ENCODE measurements around the gene ANKRA2.

The ANKRA2 gene

DNA sequence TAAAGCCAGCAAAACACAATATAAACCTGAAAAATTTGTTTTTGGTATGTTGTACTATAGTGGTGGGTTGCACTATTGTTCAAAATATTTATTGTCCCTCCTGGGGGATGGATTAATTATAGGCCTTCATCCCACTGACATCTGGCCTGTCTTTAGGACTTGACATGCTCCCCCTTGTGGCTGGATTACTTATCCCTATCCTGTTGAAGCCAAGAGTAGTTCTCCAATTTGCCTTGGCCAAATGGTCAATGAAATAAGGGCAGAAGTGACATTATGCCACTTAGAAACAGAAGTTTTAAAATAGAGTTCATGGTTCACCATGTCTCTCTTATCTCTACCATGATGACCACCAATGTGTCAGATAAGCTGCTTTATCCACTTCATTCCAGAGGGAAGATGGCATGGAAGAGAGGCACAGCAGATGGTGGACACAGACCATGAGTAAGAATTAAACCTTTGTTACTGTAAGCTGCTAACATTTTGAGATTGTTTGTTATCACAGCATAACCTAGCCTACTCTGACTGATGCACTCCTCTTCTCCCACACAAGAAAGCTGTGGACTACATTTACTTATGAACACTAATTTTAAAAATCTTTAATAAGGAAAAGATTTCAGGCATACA, 31.4 kb upstream of the ANKRA2 start:
- no peak for TF ChIP-seq TAF1 (IDR thresholded peaks at IDR 0.05; ENCODE audit: borderline replicate concordance, insufficient read depth, low read length)
- TF ChIP-seq SIN3A (IDR thresholded peaks at IDR 0.05; ENCODE audit: borderline replicate concordance, insufficient read depth, low read length): no peak
- no peak for TF ChIP-seq POLR2AphosphoS5 (IDR thresholded peaks at IDR 0.05; ENCODE audit: low read depth, low read length)
- no peak for TF ChIP-seq FOXP2 (optimal IDR thresholded peaks at IDR 0.05; ENCODE audit: borderline replicate concordance, extremely low read depth, extremely low read length, insufficient read depth)
- TF ChIP-seq, protein P1, sequence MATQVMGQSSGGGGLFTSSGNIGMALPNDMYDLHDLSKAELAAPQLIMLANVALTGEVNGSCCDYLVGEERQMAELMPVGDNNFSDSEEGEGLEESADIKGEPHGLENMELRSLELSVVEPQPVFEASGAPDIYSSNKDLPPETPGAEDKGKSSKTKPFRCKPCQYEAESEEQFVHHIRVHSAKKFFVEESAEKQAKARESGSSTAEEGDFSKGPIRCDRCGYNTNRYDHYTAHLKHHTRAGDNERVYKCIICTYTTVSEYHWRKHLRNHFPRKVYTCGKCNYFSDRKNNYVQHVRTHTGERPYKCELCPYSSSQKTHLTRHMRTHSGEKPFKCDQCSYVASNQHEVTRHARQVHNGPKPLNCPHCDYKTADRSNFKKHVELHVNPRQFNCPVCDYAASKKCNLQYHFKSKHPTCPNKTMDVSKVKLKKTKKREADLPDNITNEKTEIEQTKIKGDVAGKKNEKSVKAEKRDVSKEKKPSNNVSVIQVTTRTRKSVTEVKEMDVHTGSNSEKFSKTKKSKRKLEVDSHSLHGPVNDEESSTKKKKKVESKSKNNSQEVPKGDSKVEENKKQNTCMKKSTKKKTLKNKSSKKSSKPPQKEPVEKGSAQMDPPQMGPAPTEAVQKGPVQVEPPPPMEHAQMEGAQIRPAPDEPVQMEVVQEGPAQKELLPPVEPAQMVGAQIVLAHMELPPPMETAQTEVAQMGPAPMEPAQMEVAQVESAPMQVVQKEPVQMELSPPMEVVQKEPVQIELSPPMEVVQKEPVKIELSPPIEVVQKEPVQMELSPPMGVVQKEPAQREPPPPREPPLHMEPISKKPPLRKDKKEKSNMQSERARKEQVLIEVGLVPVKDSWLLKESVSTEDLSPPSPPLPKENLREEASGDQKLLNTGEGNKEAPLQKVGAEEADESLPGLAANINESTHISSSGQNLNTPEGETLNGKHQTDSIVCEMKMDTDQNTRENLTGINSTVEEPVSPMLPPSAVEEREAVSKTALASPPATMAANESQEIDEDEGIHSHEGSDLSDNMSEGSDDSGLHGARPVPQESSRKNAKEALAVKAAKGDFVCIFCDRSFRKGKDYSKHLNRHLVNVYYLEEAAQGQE (IDR thresholded peaks at IDR 0.05; ENCODE audit: insufficient read depth in 1 of 2, low read depth in 2 of 2, low read length in 2 of 2): no peak

DNA sequence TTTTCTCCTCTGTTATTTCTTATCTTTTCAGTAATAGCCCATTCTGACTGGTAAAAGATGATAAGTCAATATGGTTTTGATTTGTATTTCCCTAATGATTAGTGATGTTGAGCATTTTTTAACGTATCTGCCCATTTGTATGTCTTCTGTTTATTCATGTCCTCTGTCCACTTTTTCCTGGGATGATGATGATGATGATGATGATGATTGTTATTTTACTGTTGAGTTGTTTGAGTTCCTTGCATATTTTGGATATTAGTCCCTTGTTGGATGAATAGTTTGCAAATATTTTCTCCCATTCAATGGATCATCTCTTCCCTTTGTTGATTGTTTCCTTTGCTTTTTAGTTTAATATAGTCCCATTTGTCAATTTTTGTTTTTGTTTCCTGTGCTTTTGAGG, 27.1 kb upstream of the ANKRA2 start:
- TF ChIP-seq, protein P1 (IDR thresholded peaks at IDR 0.05; ENCODE audit: insufficient read depth in 1 of 2, low read depth in 2 of 2, low read length in 2 of 2): no peak
- TF ChIP-seq SIN3A (IDR thresholded peaks at IDR 0.05; ENCODE audit: borderline replicate concordance, insufficient read depth, low read length): no peak

DNA sequence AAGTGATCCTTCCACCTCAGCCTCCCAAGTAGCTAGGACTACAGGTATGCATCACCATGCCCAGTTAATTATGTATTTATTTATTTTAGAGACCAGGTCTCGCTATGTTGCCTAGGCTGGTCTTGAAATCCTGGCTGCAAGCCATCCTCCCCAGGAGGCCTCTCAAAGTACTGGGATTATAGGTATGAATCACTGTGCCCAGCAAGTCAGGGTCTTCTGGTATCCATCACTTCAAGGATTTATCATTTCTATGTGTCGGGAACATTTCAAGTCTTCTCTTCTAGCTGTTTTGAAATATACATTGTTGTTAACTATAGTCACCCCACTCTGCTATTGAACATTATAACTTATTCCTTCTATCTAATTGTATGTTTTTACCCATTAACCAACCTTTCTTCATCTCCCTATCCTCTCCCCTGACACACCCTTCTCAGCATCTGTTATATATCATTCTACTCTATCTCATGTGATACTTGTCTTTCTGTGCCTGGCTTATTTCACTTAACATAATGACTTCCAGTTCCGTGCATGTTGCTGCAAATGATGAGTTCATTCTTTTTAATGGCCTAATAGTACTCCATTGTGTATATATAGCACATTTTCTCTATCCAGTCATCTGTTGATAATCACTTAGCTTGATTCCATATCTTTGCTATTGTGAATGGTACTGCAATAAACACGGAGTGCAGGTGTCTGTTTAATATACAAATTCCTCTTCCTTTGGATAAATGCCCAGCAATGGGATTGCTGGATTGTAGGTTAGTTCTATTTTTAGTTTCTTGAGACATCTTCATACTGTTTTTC, 26.5 kb upstream of the ANKRA2 start:
- TF ChIP-seq TAF1 (IDR thresholded peaks at IDR 0.05; ENCODE audit: borderline replicate concordance, insufficient read depth, low read length): no peak
- no peak for TF ChIP-seq SIN3A (IDR thresholded peaks at IDR 0.05; ENCODE audit: borderline replicate concordance, insufficient read depth, low read length)
- no peak for TF ChIP-seq POLR2AphosphoS5 (IDR thresholded peaks at IDR 0.05; ENCODE audit: low read depth, low read length)
- TF ChIP-seq, protein P1 (IDR thresholded peaks at IDR 0.05; ENCODE audit: insufficient read depth in 1 of 2, low read depth in 2 of 2, low read length in 2 of 2): no peak
- no peak for TF ChIP-seq FOXP2 (optimal IDR thresholded peaks at IDR 0.05; ENCODE audit: borderline replicate concordance, extremely low read depth, extremely low read length, insufficient read depth)

DNA sequence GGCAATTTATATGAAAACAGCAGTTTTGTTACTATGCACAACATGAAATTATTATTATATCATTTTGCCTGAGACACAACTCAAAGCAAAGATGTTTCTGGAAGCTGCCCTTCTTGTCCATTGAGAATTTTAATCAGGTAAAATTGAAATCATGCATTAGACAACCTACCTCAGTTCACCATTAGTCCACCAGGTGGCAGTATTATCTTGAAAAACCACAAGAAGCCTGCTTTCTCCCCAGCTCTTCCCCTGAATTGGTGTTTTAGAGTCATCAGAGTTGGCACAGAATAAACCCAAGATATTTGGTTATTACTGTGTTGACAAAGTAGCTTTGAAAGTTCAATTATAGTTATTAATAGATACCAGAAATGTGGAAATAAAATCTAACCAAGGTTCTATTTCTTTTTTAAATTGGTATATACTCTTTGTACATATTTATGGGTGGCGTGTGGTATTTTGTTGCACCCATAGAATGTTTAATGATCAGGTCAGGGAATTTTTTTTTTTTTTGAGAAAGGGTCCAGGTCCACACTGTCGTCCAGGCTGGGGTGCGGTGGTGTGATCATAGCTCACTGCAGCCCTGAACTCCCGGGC, 25.8 kb upstream of the ANKRA2 start:
- TF ChIP-seq TAF1 (IDR thresholded peaks at IDR 0.05; ENCODE audit: borderline replicate concordance, insufficient read depth, low read length): no peak
- TF ChIP-seq POLR2AphosphoS5 (IDR thresholded peaks at IDR 0.05; ENCODE audit: low read depth, low read length): no peak
- TF ChIP-seq FOXP2 (optimal IDR thresholded peaks at IDR 0.05; ENCODE audit: borderline replicate concordance, extremely low read depth, extremely low read length, insufficient read depth): no peak
- TF ChIP-seq, protein P1 (IDR thresholded peaks at IDR 0.05; ENCODE audit: insufficient read depth in 1 of 2, low read depth in 2 of 2, low read length in 2 of 2): no peak
- no peak for TF ChIP-seq SIN3A (IDR thresholded peaks at IDR 0.05; ENCODE audit: borderline replicate concordance, insufficient read depth, low read length)
